Nucleus accumbens (tissue), 56 donors: ENCODE data around the gene HSD3B1.

Experiments used
- DNase-seq, 56 donors: peaks; one replicate each; lab custom pipeline; 2025; lab: John Stamatoyannopoulos, UW

The HSD3B1 gene

GRCh38 chr1:119506941-119507340 lies at the start of gene HSD3B1:
HSD3B1 (plus strand) TSS chr1:119507210; CDS start chr1:119507477, 267 bp downstream.
- no peak for DNase-seq

- DNase-seq: no peak
Observed at GRCh38 chr1:119462964-119463363, 44.0 kb upstream of the HSD3B1 start.

- no peak for DNase-seq
Observed at GRCh38 chr1:119463569-119463968, 43.4 kb upstream of the HSD3B1 start.

GRCh38 chr1:119466445-119466844 lies 40.6 kb upstream of the HSD3B1 start:
- no peak for DNase-seq

GRCh38 chr1:119467219-119467618 lies 39.8 kb upstream of the HSD3B1 start:
- no peak for DNase-seq

- DNase-seq: no peak
Observed at GRCh38 chr1:119467857-119468668, 38.9 kb upstream of the HSD3B1 start.

GRCh38 chr1:119469741-119470140 lies 37.3 kb upstream of the HSD3B1 start:
- no peak for DNase-seq

- DNase-seq: no peak
Observed at GRCh38 chr1:119470377-119470776, 36.6 kb upstream of the HSD3B1 start.

- no peak for DNase-seq
Observed at GRCh38 chr1:119470958-119471357, 36.1 kb upstream of the HSD3B1 start.

GRCh38 chr1:119471566-119471965 lies 35.4 kb upstream of the HSD3B1 start:
- DNase-seq: no peak

GRCh38 chr1:119472080-119472818 lies 34.8 kb upstream of the HSD3B1 start:
- no peak for DNase-seq

GRCh38 chr1:119472819-119473175 lies 34.2 kb upstream of the HSD3B1 start:
- no peak for DNase-seq

- DNase-seq: peak in 15 of 56 donors; percentile 1 to 22 (median 3)
Observed at GRCh38 chr1:119475866-119476439, 31.1 kb upstream of the HSD3B1 start.

- DNase-seq: no peak
Observed at GRCh38 chr1:119477710-119478109, 29.3 kb upstream of the HSD3B1 start.

- DNase-seq: no peak
Observed at GRCh38 chr1:119480175-119480574, 26.8 kb upstream of the HSD3B1 start.

- no peak for DNase-seq
Observed at GRCh38 chr1:119481951-119482350, 25.1 kb upstream of the HSD3B1 start.

GRCh38 chr1:119482517-119483425 lies 24.2 kb upstream of the HSD3B1 start:
- no peak for DNase-seq

GRCh38 chr1:119483441-119484200 lies 23.4 kb upstream of the HSD3B1 start:
- DNase-seq: no peak

- no peak for DNase-seq
Observed at GRCh38 chr1:119485201-119485600, 21.8 kb upstream of the HSD3B1 start.

GRCh38 chr1:119488216-119488615 lies 18.8 kb upstream of the HSD3B1 start:
- no peak for DNase-seq
